ENCODE measurements around the gene YAP1.

Gene YAP1

GRCh38 chr11:102099755-102100154, 10.5 kb upstream of the YAP1 start:
- POLR2A ChIA-PET, result no interaction called here
- no peak overlapping the region for H3K4me3 ChIP-seq (ENCODE audit: low read depth, low read length)
- DNase-seq (ENCODE audit: low read depth, low spot score), result no peak
- CTCF ChIA-PET, result no interaction called here
- no peak for TF ChIP-seq CTCF (IDR thresholded peaks at IDR 0.05; ENCODE audit: insufficient read depth, low read length, missing control alignments)

GRCh38 chr11:102108734-102109440, 1.4 kb upstream of the YAP1 start:
- no peak for DNase-seq (ENCODE audit: low read depth, low spot score)
- ChIA-PET POLR2A (no interaction called here), CTCF (interaction anchor here (0.6 to 1.0 kb wide), 2 partner anchors 171 to 247 kb away, joined by 3 read pairs; no protein-coding TSS in a partner anchor)
- peak overlapping the region; percentile 87 for H3K4me3 ChIP-seq (ENCODE audit: low read depth, low read length)
- no peak for TF ChIP-seq CTCF (IDR thresholded peaks at IDR 0.05; ENCODE audit: insufficient read depth, low read length, missing control alignments)

GRCh38 chr11:102110761-102111010, 439 bp downstream of the YAP1 start:
- H3K4me3 ChIP-seq (ENCODE audit: low read depth, low read length), result peak overlapping the region; percentile 87
- CTCF ChIA-PET, result interaction anchor here (0.9 to 1.1 kb wide), 2 partner anchors 113 to 179 kb away, joined by 3 read pairs; no protein-coding TSS in a partner anchor
- no peak for DNase-seq (ENCODE audit: low read depth, low spot score)
- TF ChIP-seq CTCF (IDR thresholded peaks at IDR 0.05; ENCODE audit: insufficient read depth, low read length, missing control alignments), result no peak
- POLR2A ChIA-PET, result interaction anchor here (0.6 kb wide), 1 partner anchor 244 kb away, joined by 3 read pairs; no protein-coding TSS in a partner anchor

GRCh38 chr11:102111011-102111786, 952 bp downstream of the YAP1 start:
- TF ChIP-seq CTCF (IDR thresholded peaks at IDR 0.05; ENCODE audit: insufficient read depth, low read length, missing control alignments), result peak; percentile 45
- DNase-seq (ENCODE audit: low read depth, low spot score), result no peak
- POLR2A ChIA-PET, result interaction anchor here (0.5 to 0.6 kb wide), 2 partner anchors 25 to 244 kb away, joined by 3 read pairs; no protein-coding TSS in a partner anchor
- CTCF ChIA-PET, result interaction anchor here (0.9 to 1.1 kb wide), 2 partner anchors 113 to 178 kb away, joined by 3 read pairs; no protein-coding TSS in a partner anchor
- H3K4me3 ChIP-seq (ENCODE audit: low read depth, low read length), result peak overlapping the region; percentile 87

GRCh38 chr11:102111787-102112508, 1.7 kb downstream of the YAP1 start:
- TF ChIP-seq CTCF (IDR thresholded peaks at IDR 0.05; ENCODE audit: insufficient read depth, low read length, missing control alignments), result no peak
- POLR2A ChIA-PET, result interaction anchor here (0.5 kb wide), 1 partner anchor 24 kb away, joined by 3 read pairs; no protein-coding TSS in a partner anchor
- CTCF ChIA-PET, result no interaction called here
- H3K4me3 ChIP-seq (ENCODE audit: low read depth, low read length), result peak overlapping the region; percentile 87
- DNase-seq (ENCODE audit: low read depth, low spot score), result peak; percentile 44

GRCh38 chr11:102112509-102112821, 2.2 kb downstream of the YAP1 start:
- POLR2A ChIA-PET, result no interaction called here
- H3K4me3 ChIP-seq (ENCODE audit: low read depth, low read length), result peak overlapping the region; percentile 87
- DNase-seq (ENCODE audit: low read depth, low spot score), result no peak
- CTCF ChIA-PET, result no interaction called here
- no peak for TF ChIP-seq CTCF (IDR thresholded peaks at IDR 0.05; ENCODE audit: insufficient read depth, low read length, missing control alignments)
